K562 (cell line): ENCODE data around the gene PIMREG. TPM values are rescaled to one million over a fixed set of nuclear protein-coding genes. Genes with fewer than 3 reads are reported as not detected.

Experiments
- ATAC-seq: fragments of 200-7000 bp; cut with Tn5 transposase; 3 replicates; pipeline ENCODE4 v1.9.1; 2020; ENCODE audit warnings: moderate library complexity
- BruUV-seq: library from RNA; stranded (reverse); fragments of 400-500 nt; replicated peaks from 2 replicates; lab custom pipeline; 2021; lab: Mats Ljungman, UMichigan
- CTCF ChIA-PET: fragments of 300-600 bp; formaldehyde crosslinking; extraction: SDS; loops from one replicate; lab custom pipeline; 2021; ENCODE audit warnings: low intra/inter-chr PET ratio; lab: Yijun Ruan, JAX
- POLR2A ChIA-PET: fragments of 300-600, 350-650 bp; sonication (Branson Sonifier 250); formaldehyde crosslinking; extraction: SDS; loops from one replicate; lab custom pipeline; 2021; ENCODE audit warnings: antibody characterized with exemption, inconsistent platforms; lab: Yijun Ruan, JAX
- DNase-seq, 4 experiments: peaks; one replicate each; pipeline versions ENCODE4 v3.0.0 to v3.0.0-alpha.2; 2011 to 2018; ENCODE audit warnings: low spot score in 3 of 4, mixed read lengths in 3 of 4; ENCODE audit errors: extremely low read depth in 1 of 4
- FAIRE-seq: peaks from 2 replicates; lab custom pipeline; 2011; peaks lifted over from hg19 to GRCh38; lab: Jason Lieb, UNC
- H2AFZ ChIP-seq: 2 replicates; pipeline ENCODE4 v1.6.0; 2011; ENCODE audit warnings: low read depth, low read length, control low read depth, inconsistent platforms
- H3K27ac ChIP-seq: fragments of 200-600 bp; 3 replicates; pipeline ENCODE4 v1.8.0; 2011; ENCODE audit warnings: low read depth, mild to moderate bottlenecking, control low read depth, inconsistent platforms, low read length, moderate library complexity, mixed read lengths; ENCODE audit errors: extremely low read depth
- H3K27me3 ChIP-seq, 2 experiments: fragments of 300-600 bp in 1 of 2; 2 replicates in 1 of 2; 3 replicates in 1 of 2; pipeline versions ENCODE4 v1.6.0 to v1.8.0; 2011; ENCODE audit warnings: inconsistent platforms in 2 of 2, low read length in 2 of 2, mild to moderate bottlenecking in 1 of 2, mixed read lengths in 1 of 2, moderate library complexity in 1 of 2; ENCODE audit not compliant: control insufficient read depth in 2 of 2, insufficient read depth in 2 of 2
- H3K36me3 ChIP-seq: fragments of 300-600 bp; 3 replicates; pipeline ENCODE4 v1.8.0; 2011; ENCODE audit warnings: mild to moderate bottlenecking, low read length, inconsistent platforms; ENCODE audit not compliant: control insufficient read depth, insufficient read depth
- H3K4me1 ChIP-seq, 2 experiments: fragments of 200-600 bp in 1 of 2; replicated peaks in 1 of 2; 2 replicates in 1 of 2; 3 replicates in 1 of 2; pipeline versions ENCODE4 v1.5.1 to v1.8.0; 2011; ENCODE audit warnings: inconsistent platforms in 2 of 2, low read length in 2 of 2, mild to moderate bottlenecking in 1 of 2, mixed read lengths in 1 of 2, moderate library complexity in 1 of 2; ENCODE audit not compliant: control insufficient read depth in 2 of 2, insufficient read depth in 2 of 2
- H3K4me2 ChIP-seq: 2 replicates; pipeline ENCODE4 v1.6.1; 2011; ENCODE audit warnings: low read length, control low read depth, inconsistent platforms, mixed read lengths; ENCODE audit not compliant: insufficient read depth
- H3K4me3 ChIP-seq: fragments of 200-600 bp; sonication (generic), shearing (Covaris generic); 2 replicates; pipeline ENCODE4 v1.5.1; 2016; ENCODE audit warnings: control low read depth, inconsistent platforms
- H3K79me2 ChIP-seq: fragments of 200-600 bp; 3 replicates; pipeline ENCODE4 v1.8.0; 2011; ENCODE audit warnings: low read length, inconsistent platforms; ENCODE audit not compliant: control insufficient read depth, insufficient read depth
- H3K9ac ChIP-seq, 2 experiments: 2 replicates each; pipeline versions ENCODE4 v1.6.0 to v1.6.1; 2011; ENCODE audit warnings: low read depth in 2 of 2, low read length in 2 of 2, control low read depth in 1 of 2, inconsistent platforms in 1 of 2, mild to moderate bottlenecking in 1 of 2, mixed read lengths in 1 of 2; ENCODE audit not compliant: insufficient read depth in 1 of 2
- H3K9me1 ChIP-seq: one replicate; pipeline ENCODE4 v1.6.0; 2011; ENCODE audit warnings: inconsistent platforms, mild to moderate bottlenecking, low read length, moderate library complexity; ENCODE audit not compliant: control insufficient read depth, insufficient read depth
- H3K9me3 ChIP-seq: replicated peaks from 2 replicates; pipeline ENCODE4 v1.5.1; 2011; ENCODE audit warnings: low read depth, low read length, inconsistent platforms; ENCODE audit not compliant: control insufficient read depth, insufficient read depth
- H4K20me1 ChIP-seq: replicated peaks from 2 replicates; pipeline ENCODE4 v1.6.1; 2011; ENCODE audit warnings: low read length, inconsistent platforms, mixed read lengths; ENCODE audit not compliant: control insufficient read depth, insufficient read depth
- CHAMP1 ChIP-seq: fragments of 450-650 bp; IDR thresholded peaks from 2 replicates; pipeline ENCODE4 v1.6.1; 2016; ENCODE audit warnings: mild to moderate bottlenecking
- ESRRA ChIP-seq: fragments of 450-650 bp; IDR thresholded peaks from 2 replicates; pipeline ENCODE4 v1.6.1; 2014; ENCODE audit warnings: low read depth, mild to moderate bottlenecking, moderate library complexity, borderline replicate concordance
- PTRF ChIP-seq: fragments of 450-650 bp; IDR thresholded peaks from 2 replicates; pipeline ENCODE4 v1.6.1; 2016; ENCODE audit warnings: mild to moderate bottlenecking, missing genetic modification characterization, missing compliant biosample characterization
- PTTG1 ChIP-seq: fragments of 450-650 bp; IDR thresholded peaks from 2 replicates; pipeline ENCODE4 v1.6.1; 2016; ENCODE audit warnings: low read depth, mild to moderate bottlenecking, missing genetic modification characterization, missing compliant biosample characterization
- TAF1 ChIP-seq: IDR thresholded peaks from 2 replicates; pipeline ENCODE4 v1.6.1; 2011; ENCODE audit warnings: mild to moderate bottlenecking, low read length, moderate library complexity; ENCODE audit not compliant: insufficient read depth, control insufficient read depth, severe bottlenecking; ENCODE audit errors: extremely low read depth
- THRAP3 ChIP-seq: fragments of 450-650 bp; IDR thresholded peaks from 2 replicates; pipeline ENCODE4 v1.6.1; 2016; ENCODE audit warnings: mild to moderate bottlenecking, inconsistent platforms, borderline replicate concordance
- ZNF23 ChIP-seq: fragments of 250-450 bp; sonication (Bioruptor Pico); IDR thresholded peaks from 2 replicates; pipeline ENCODE4 v1.4.0; 2020; ENCODE audit warnings: mild to moderate bottlenecking
- ZNF518B ChIP-seq: fragments of 250-450 bp; sonication (Bioruptor Pico); IDR thresholded peaks from 2 replicates; pipeline ENCODE4 v1.5.0; 2021; ENCODE audit warnings: mild to moderate bottlenecking, moderate library complexity
- WGBS: fragments of 100-300 bp; shearing (Covaris generic); methylation state at CpG from one replicate; pipeline ENCODE4 v1.1.6; 2016; ENCODE audit warnings: low coverage, mixed read lengths; ENCODE audit not compliant: insufficient coverage; ENCODE audit errors: missing lambda C conversion rate; 5-methylcytosine and 5-hydroxymethylcytosine counted together
- in situ Hi-C: fragments of 300-500 bp; cut with MboI; formaldehyde crosslinking; loops from 4 replicates; pipeline ENCODE4 v1.15.0; 2018; ENCODE audit warnings: inconsistent platforms, mixed read lengths
- intact Hi-C: fragments of 100-400 bp; cut with micrococcal nuclease; formaldehyde crosslinking; loops from 2 replicates; pipeline ENCODE4 v1.14.2; 2022
- polyA plus RNA-seq, 8 experiments: library from polyadenylated mRNA; depleted of rRNA in 4 of 8; stranded (reverse) in 5 of 8; unstranded in 3 of 8; fragments of >200 nt; fragmentation: Nextera tagmentation in 2 of 8; fragmentation: Illumina TruSeq in 1 of 8; extraction: Ambion mirVana in 2 of 8; extraction: Trizol in 1 of 8; gene quantifications; 2 replicates each; pipeline versions ENCODE4 v1.2.1 to v1.2.3, GENCODE V29; 2011 to 2014; ENCODE audit warnings: inconsistent platforms in 1 of 8, missing spikeins in 1 of 8
- total RNA-seq, 7 experiments: library from RNA; depleted of rRNA in 6 of 7; stranded (reverse); fragments of >200 nt in 6 of 7; fragmentation: Illumina TruSeq in 2 of 7; extraction: Trizol in 2 of 7; gene quantifications; 2 replicates each; pipeline versions ENCODE4 v1.2.1 to v1.2.3, GENCODE V29; 2011 to 2021; ENCODE audit warnings: low replicate concordance in 1 of 7

Gene PIMREG
- total and polyA plus RNA-seq, 9 of the 15 experiments (the other 6 are each of a cell fraction or from before 2014, with no cell fraction given), result 1.1 to 16.7 (median 9.4) TPM

GRCh38 chr17:6456321-6456720 is 12.1 kb downstream of the PIMREG start:
- in situ Hi-C loops, result no loop called here
- intact Hi-C loops, result loop anchor here (10.0 kb wide), 1 partner anchor 188 kb away; the partner anchor contains the start of genes KIAA0753 and TXNDC17
- Histone ChIP-seq H3K79me2 (no peaks in the 10 kb centered on the region), H4K20me1 (no peaks in the 10 kb centered on the region), H2AFZ (peak overlapping the region; percentile 70), H3K27me3 (no peaks in the 10 kb centered on the region), H3K27ac (peak overlapping the region; percentile 56; the same call in 2 of the 3 replicates), H3K4me1 (peaks cover 19 to 40% of the 10 kb centered on the region in 2 experiments), H3K36me3 (no peaks in the 10 kb centered on the region), H3K9me1 (no peaks in the 10 kb centered on the region), H3K9me3 (no peaks in the 10 kb centered on the region), H3K4me2 (peak overlapping the region; percentile 50), H3K9ac (no peak overlapping the region), H3K4me3 (no peak overlapping the region)
- ATAC-seq, result no peak
- FAIRE-seq, result no peak
- 82% methylated on average over 7 of the region's 9 CpGs for WGBS
- TF ChIP-seq ESRRA, result no peak
- no peak for TF ChIP-seq TAF1
- TF ChIP-seq PTTG1, result no peak
- no peak for TF ChIP-seq ZNF23 (CRISPR knock-in tag)
- no peak for TF ChIP-seq CHAMP1
- no peak for TF ChIP-seq PTRF (tag)
- no peak for TF ChIP-seq ZNF518B (CRISPR knock-in tag)
- no peak for TF ChIP-seq THRAP3
- no peak for DNase-seq
- POLR2A ChIA-PET, result interaction anchor here (0.9 kb wide), 1 partner anchor 16 kb away, joined by 4 read pairs; no protein-coding TSS in a partner anchor
- BruUV-seq, result no TSS peak
- CTCF ChIA-PET, result no interaction called here
